Measurements from ENCODE around the gene PPP1R15B. TPM values are rescaled to one million over a fixed set of nuclear protein-coding genes. Genes with fewer than 3 reads are reported as not detected.

Gene PPP1R15B
- total and polyA plus RNA-seq, 7 experiments from 2014 or later = 14.1 to 175 (median 72.8) TPM

GRCh38 chr1:204367193-204367858, 44.3 kb downstream of the PPP1R15B start:
- intact Hi-C loops (cut with micrococcal nuclease) = no loop called here
- H3K4me3 ChIP-seq (ENCODE audit: low read length) = no peak overlapping the region
- Mint-ChIP-seq H3K36me3 (no peaks in the 10 kb centered on the region), H3K9me3 (no peaks in the 10 kb centered on the region), H3K27me3 (peaks cover 0 to 7% (median 0%) of the 10 kb centered on the region in 5 donors), H3K27ac (peak overlapping the region in 1 of 9 donors; percentile 5), H3K4me3 (no peak overlapping the region), H3K4me1 (peaks cover 7 to 22% (median 13%) of the 10 kb centered on the region in 7 donors)
- H3K4me1 ChIP-seq (ENCODE audit: control insufficient read depth in 2 of 2, insufficient read depth in 2 of 2, low read length in 2 of 2) = peaks cover 11 to 12% of the 10 kb centered on the region in 2 donors
- ATAC-seq = no peak
- peak in 1 of 9 donors; percentile 0 for DNase-seq
- POLR2A ChIA-PET = no interaction called here
- H3K27ac ChIP-seq (ENCODE audit: low read depth, low read length) = no peak overlapping the region
- CTCF ChIA-PET = interaction anchor here (1.0 kb wide), 1 partner anchor 160 kb away, joined by 4 read pairs; no protein-coding TSS in a partner anchor
- H3K27me3 ChIP-seq (ENCODE audit: control insufficient read depth in 2 of 2, insufficient read depth in 2 of 2, low read length in 2 of 2) = no peaks in the 10 kb centered on the region
- no peaks in the 10 kb centered on the region for H3K9me3 ChIP-seq (ENCODE audit: control insufficient read depth in 2 of 3, low read length in 3 of 3)
- no peaks in the 10 kb centered on the region for H3K36me3 ChIP-seq (ENCODE audit: control insufficient read depth in 2 of 3, insufficient read depth in 3 of 3, low read length in 3 of 3)

- Mint-ChIP-seq H3K27ac (peak overlapping the region in 2 of 9 donors; percentile 20 to 36), H3K36me3 (no peaks in the 10 kb centered on the region), H3K27me3 (peaks cover 0 to 3% (median 0%) of the 10 kb centered on the region in 5 donors), H3K4me3 (no peak overlapping the region), H3K4me1 (peaks cover 7 to 22% (median 14%) of the 10 kb centered on the region in 7 donors), H3K9me3 (no peaks in the 10 kb centered on the region)
- ChIA-PET CTCF (interaction anchor here (1.0 kb wide), 1 partner anchor 159 kb away, joined by 4 read pairs; no protein-coding TSS in a partner anchor), POLR2A (no interaction called here)
- intact Hi-C loops (cut with micrococcal nuclease) = no loop called here
- Histone ChIP-seq H3K36me3 (ENCODE audit: control insufficient read depth in 2 of 3, insufficient read depth in 3 of 3, low read length in 3 of 3) (no peaks in the 10 kb centered on the region), H3K27ac (ENCODE audit: low read depth, low read length) (no peak overlapping the region), H3K4me1 (ENCODE audit: control insufficient read depth in 2 of 2, insufficient read depth in 2 of 2, low read length in 2 of 2) (peaks cover 11 to 12% of the 10 kb centered on the region in 2 donors), H3K27me3 (ENCODE audit: control insufficient read depth in 2 of 2, insufficient read depth in 2 of 2, low read length in 2 of 2) (no peaks in the 10 kb centered on the region), H3K9me3 (ENCODE audit: control insufficient read depth in 2 of 3, low read length in 3 of 3) (no peaks in the 10 kb centered on the region), H3K4me3 (ENCODE audit: low read length) (no peak overlapping the region)
- ATAC-seq (no peak), DNase-seq (peak in 1 of 9 donors; percentile 5)
Observed at GRCh38 chr1:204366759-204367158, 44.9 kb downstream of the PPP1R15B start.

GRCh38 chr1:204363335-204364114, 48.1 kb downstream of the PPP1R15B start:
- no peaks in the 10 kb centered on the region for H3K9me3 Mint-ChIP-seq
- peaks cover 11 to 12% of the 10 kb centered on the region in 2 donors for H3K4me1 ChIP-seq (ENCODE audit: control insufficient read depth in 2 of 2, insufficient read depth in 2 of 2, low read length in 2 of 2)
- peaks cover 0 to 8% (median 0%) of the 10 kb centered on the region in 5 donors for H3K27me3 Mint-ChIP-seq
- H3K9me3 ChIP-seq (ENCODE audit: control insufficient read depth in 2 of 3, low read length in 3 of 3) = no peaks in the 10 kb centered on the region
- peak overlapping the region; percentile 37 to 84 (median 70) for H3K4me3 Mint-ChIP-seq
- H3K4me1 Mint-ChIP-seq = peaks cover 7 to 18% (median 13%) of the 10 kb centered on the region in 7 donors
- no peaks in the 10 kb centered on the region for H3K36me3 Mint-ChIP-seq
- peak overlapping the region; percentile 37 to 84 (median 69) for H3K27ac Mint-ChIP-seq
- intact Hi-C loops (cut with micrococcal nuclease) = loop anchor here (1.0 to 5.0 kb wide), 13 partner anchors 35 to 1096 kb away; partner anchors contain the start of genes SNRPE (in 2 of the 2) and ATP2B4 (in 1 of the 2)
- H3K27me3 ChIP-seq (ENCODE audit: control insufficient read depth in 2 of 2, insufficient read depth in 2 of 2, low read length in 2 of 2) = no peaks in the 10 kb centered on the region
- ATAC-seq (peak; percentile 94), DNase-seq (peak; percentile 47 to 81 (median 74))
- H3K4me3 ChIP-seq (ENCODE audit: low read length) = peak overlapping the region; percentile 69
- ChIA-PET CTCF (interaction anchor here (0.6 to 3.1 kb wide), 22 partner anchors 9 to 228 kb away, joined by 3 to 45 read pairs (median 4); partner anchors contain the start of genes PIK3C2B and REN), POLR2A (interaction anchor here (0.6 to 1.6 kb wide), 3 partner anchors 14 to 209 kb away, joined by 3 to 5 read pairs (median 4); no protein-coding TSS in a partner anchor)
- peak overlapping the region; percentile 58 for H3K27ac ChIP-seq (ENCODE audit: low read depth, low read length)
- H3K36me3 ChIP-seq (ENCODE audit: control insufficient read depth in 2 of 3, insufficient read depth in 3 of 3, low read length in 3 of 3) = no peaks in the 10 kb centered on the region

GRCh38 chr1:204362984-204363334, 48.7 kb downstream of the PPP1R15B start:
- Histone ChIP-seq H3K36me3 (ENCODE audit: control insufficient read depth in 2 of 3, insufficient read depth in 3 of 3, low read length in 3 of 3) (no peaks in the 10 kb centered on the region), H3K4me1 (ENCODE audit: control insufficient read depth in 2 of 2, insufficient read depth in 2 of 2, low read length in 2 of 2) (peaks cover 11 to 12% of the 10 kb centered on the region in 2 donors), H3K4me3 (ENCODE audit: low read length) (peak overlapping the region; percentile 69), H3K27ac (ENCODE audit: low read depth, low read length) (peak overlapping the region; percentile 58), H3K27me3 (ENCODE audit: control insufficient read depth in 2 of 2, insufficient read depth in 2 of 2, low read length in 2 of 2) (no peaks in the 10 kb centered on the region), H3K9me3 (ENCODE audit: control insufficient read depth in 2 of 3, low read length in 3 of 3) (no peaks in the 10 kb centered on the region)
- intact Hi-C loops (cut with micrococcal nuclease) = loop anchor here (1.0 to 5.0 kb wide), 13 partner anchors 35 to 1096 kb away; partner anchors contain the start of genes SNRPE (in 2 of the 2) and ATP2B4 (in 1 of the 2)
- Mint-ChIP-seq H3K36me3 (no peaks in the 10 kb centered on the region), H3K27ac (peak overlapping the region in 6 of 9 donors; percentile 4 to 84 (median 40)), H3K4me3 (peak overlapping the region; percentile 46 to 84 (median 70)), H3K4me1 (peaks cover 7 to 18% (median 13%) of the 10 kb centered on the region in 7 donors), H3K27me3 (peaks cover 0 to 8% (median 0%) of the 10 kb centered on the region in 5 donors), H3K9me3 (no peaks in the 10 kb centered on the region)
- CTCF ChIA-PET = interaction anchor here (0.6 to 3.1 kb wide), 19 partner anchors 8 to 227 kb away, joined by 3 to 45 read pairs (median 5); partner anchors contain the start of genes PIK3C2B and REN
- no peak for ATAC-seq
- POLR2A ChIA-PET = interaction anchor here (1.5 to 1.6 kb wide), 2 partner anchors 15 to 200 kb away, joined by 4 to 5 read pairs; no protein-coding TSS in a partner anchor
- DNase-seq = no peak

GRCh38 chr1:204361781-204362180, 49.8 kb downstream of the PPP1R15B start:
- POLR2A ChIA-PET = interaction anchor here (0.6 to 0.7 kb wide), 2 partner anchors 141 to 204 kb away, joined by 3 read pairs; no protein-coding TSS in a partner anchor
- intact Hi-C loops (cut with micrococcal nuclease) = loop anchor here (2.0 to 5.0 kb wide), 4 partner anchors 75 to 1094 kb away; no protein-coding TSS in a partner anchor
- ATAC-seq (no peak), DNase-seq (no peak)
- Mint-ChIP-seq H3K27me3 (peaks cover 0 to 14% (median 0%) of the 10 kb centered on the region in 5 donors), H3K27ac (peak overlapping the region in 1 of 9 donors; percentile 39), H3K4me3 (peak overlapping the region in 3 of 10 donors; percentile 4 to 47 (median 23)), H3K4me1 (peaks cover 7 to 18% (median 13%) of the 10 kb centered on the region in 7 donors), H3K36me3 (no peaks in the 10 kb centered on the region), H3K9me3 (no peaks in the 10 kb centered on the region)
- peaks cover 11 to 12% of the 10 kb centered on the region in 2 donors for H3K4me1 ChIP-seq (ENCODE audit: control insufficient read depth in 2 of 2, insufficient read depth in 2 of 2, low read length in 2 of 2)
- no peak overlapping the region for H3K4me3 ChIP-seq (ENCODE audit: low read length)
- H3K27me3 ChIP-seq (ENCODE audit: control insufficient read depth in 2 of 2, insufficient read depth in 2 of 2, low read length in 2 of 2) = no peaks in the 10 kb centered on the region
- no peak overlapping the region for H3K27ac ChIP-seq (ENCODE audit: low read depth, low read length)
- H3K9me3 ChIP-seq (ENCODE audit: control insufficient read depth in 2 of 3, low read length in 3 of 3) = no peaks in the 10 kb centered on the region
- no peaks in the 10 kb centered on the region for H3K36me3 ChIP-seq (ENCODE audit: control insufficient read depth in 2 of 3, insufficient read depth in 3 of 3, low read length in 3 of 3)
- CTCF ChIA-PET = interaction anchor here (0.8 to 3.1 kb wide), 7 partner anchors 8 to 199 kb away, joined by 3 to 45 read pairs (median 15); partner anchors contain the start of genes GOLT1A and REN

GRCh38 chr1:204361341-204361771, 50.3 kb downstream of the PPP1R15B start:
- no peak for DNase-seq
- no peaks in the 10 kb centered on the region for H3K27me3 ChIP-seq (ENCODE audit: control insufficient read depth in 2 of 2, insufficient read depth in 2 of 2, low read length in 2 of 2)
- H3K9me3 ChIP-seq (ENCODE audit: control insufficient read depth in 2 of 3, low read length in 3 of 3) = no peaks in the 10 kb centered on the region
- no peak overlapping the region for H3K4me3 ChIP-seq (ENCODE audit: low read length)
- H3K4me1 ChIP-seq (ENCODE audit: control insufficient read depth in 2 of 2, insufficient read depth in 2 of 2, low read length in 2 of 2) = peaks cover 11 to 12% of the 10 kb centered on the region in 2 donors
- no peaks in the 10 kb centered on the region for H3K36me3 ChIP-seq (ENCODE audit: control insufficient read depth in 2 of 3, insufficient read depth in 3 of 3, low read length in 3 of 3)
- ChIA-PET CTCF (interaction anchor here (0.9 to 3.1 kb wide), 3 partner anchors 7 to 199 kb away, joined by 3 to 15 read pairs (median 4); no protein-coding TSS in a partner anchor), POLR2A (interaction anchor here (1.0 kb wide), 1 partner anchor 12 kb away, joined by 3 read pairs; no protein-coding TSS in a partner anchor)
- Mint-ChIP-seq H3K36me3 (no peaks in the 10 kb centered on the region), H3K27me3 (peaks cover 0 to 14% (median 0%) of the 10 kb centered on the region in 5 donors), H3K4me1 (peaks cover 7 to 18% (median 13%) of the 10 kb centered on the region in 7 donors), H3K27ac (peak overlapping the region in 2 of 9 donors; percentile 58 to 62), H3K9me3 (no peaks in the 10 kb centered on the region), H3K4me3 (peak overlapping the region in 2 of 10 donors; percentile 4 to 27)
- H3K27ac ChIP-seq (ENCODE audit: low read depth, low read length) = no peak overlapping the region
- no peak for ATAC-seq
- intact Hi-C loops (cut with micrococcal nuclease) = loop anchor here in 1 of 2 donors (5.0 kb wide), 1 partner anchor 1094 kb away; no protein-coding TSS in a partner anchor

All from naive thymus-derived CD4-positive, alpha-beta T cell (primary cell).